MG63 (cell line): Measurements from ENCODE around the gene DLGAP4. TPM values are rescaled to one million over a fixed set of nuclear protein-coding genes. Genes with fewer than 3 reads are reported as not detected.
A peak's percentile ranks its signal among the peaks of the same experiment; 100 is the strongest.

ENCODE experiments used
- DNase-seq: peaks from one replicate; pipeline ENCODE4 v3.0.0-alpha.2; 2020
- H3K27me3 ChIP-seq: fragments of 250-450 bp; sonication (Bioruptor Pico); 2 replicates; pipeline ENCODE4 v1.5.1; 2020; ENCODE audit warnings: mild to moderate bottlenecking, moderate library complexity
- H3K36me3 ChIP-seq: fragments of 250-450 bp; sonication (Bioruptor Pico); 2 replicates; pipeline ENCODE4 v1.5.1; 2020; ENCODE audit warnings: mild to moderate bottlenecking, moderate library complexity
- H3K4me3 ChIP-seq: fragments of 250-450 bp; sonication (Bioruptor Pico); 2 replicates; pipeline ENCODE4 v1.5.1; 2020; ENCODE audit warnings: mild to moderate bottlenecking, moderate library complexity
- H3K9me3 ChIP-seq: fragments of 250-450 bp; sonication (Bioruptor Pico); 2 replicates; pipeline ENCODE4 v1.5.1; 2020; ENCODE audit warnings: mild to moderate bottlenecking, moderate library complexity
- total RNA-seq: library from RNA; depleted of rRNA; stranded (reverse); fragments of >200 nt; shearing (Covaris generic); gene quantifications from 2 replicates; pipeline ENCODE4 v1.2.3, GENCODE V29; 2014; ENCODE audit warnings: low replicate concordance

DLGAP4 gene
- total RNA-seq, 1 experiment from 2014 or later = 12.0 TPM

GRCh38 chr20:36491901-36492617 lies 185.9 kb downstream of the DLGAP4 start:
- H3K4me3 ChIP-seq = no peak overlapping the region
- H3K36me3 ChIP-seq = peaks cover 74% of the 10 kb centered on the region
- no peaks in the 10 kb centered on the region for H3K27me3 ChIP-seq
- DNase-seq = peak; percentile 50
- no peaks in the 10 kb centered on the region for H3K9me3 ChIP-seq

- DNase-seq = peak; percentile 31
- no peak overlapping the region for H3K4me3 ChIP-seq
- no peaks in the 10 kb centered on the region for H3K27me3 ChIP-seq
- peaks cover 79% of the 10 kb centered on the region for H3K36me3 ChIP-seq
- H3K9me3 ChIP-seq = no peaks in the 10 kb centered on the region
Measured at GRCh38 chr20:36493051-36493800, 187.1 kb downstream of the DLGAP4 start.

- H3K27me3 ChIP-seq = no peaks in the 10 kb centered on the region
- peaks cover 85% of the 10 kb centered on the region for H3K36me3 ChIP-seq
- peak; percentile 83 for DNase-seq
- H3K4me3 ChIP-seq = no peak overlapping the region
- no peaks in the 10 kb centered on the region for H3K9me3 ChIP-seq
Measured at GRCh38 chr20:36493801-36494114, 187.6 kb downstream of the DLGAP4 start.

- Histone ChIP-seq H3K27me3 (no peaks in the 10 kb centered on the region), H3K9me3 (no peaks in the 10 kb centered on the region), H3K4me3 (no peak overlapping the region), H3K36me3 (peaks cover 91% of the 10 kb centered on the region)
- no peak for DNase-seq
Measured at GRCh38 chr20:36496707-36497669, 190.8 kb downstream of the DLGAP4 start.

GRCh38 chr20:36497856-36498255 lies 191.7 kb downstream of the DLGAP4 start:
- Histone ChIP-seq H3K36me3 (peaks cover 83% of the 10 kb centered on the region), H3K9me3 (no peaks in the 10 kb centered on the region)
- DNase-seq = no peak

GRCh38 chr20:36498386-36499179 lies 192.4 kb downstream of the DLGAP4 start:
- H3K4me3 ChIP-seq = no peak overlapping the region
- DNase-seq = no peak
- H3K36me3 ChIP-seq = peaks cover 80% of the 10 kb centered on the region

More at GRCh38 chr20:36497856-36498255, 191.7 kb downstream of the DLGAP4 start:
- H3K4me3 ChIP-seq = no peak overlapping the region
- H3K27me3 ChIP-seq = no peaks in the 10 kb centered on the region

GRCh38 chr20:36499211-36499610 lies 193.1 kb downstream of the DLGAP4 start:
- DNase-seq = no peak
- peaks cover 81% of the 10 kb centered on the region for H3K36me3 ChIP-seq
- no peaks in the 10 kb centered on the region for H3K27me3 ChIP-seq
- no peaks in the 10 kb centered on the region for H3K9me3 ChIP-seq
- H3K4me3 ChIP-seq = no peak overlapping the region

More at GRCh38 chr20:36498386-36499179, 192.4 kb downstream of the DLGAP4 start:
- no peaks in the 10 kb centered on the region for H3K27me3 ChIP-seq
- H3K9me3 ChIP-seq = no peaks in the 10 kb centered on the region

GRCh38 chr20:36499723-36500501 lies 193.8 kb downstream of the DLGAP4 start:
- no peak for DNase-seq

GRCh38 chr20:36501367-36502006 lies 195.3 kb downstream of the DLGAP4 start:
- H3K27me3 ChIP-seq = no peaks in the 10 kb centered on the region
- H3K4me3 ChIP-seq = no peak overlapping the region
- peaks cover 74% of the 10 kb centered on the region for H3K36me3 ChIP-seq
- no peaks in the 10 kb centered on the region for H3K9me3 ChIP-seq
- DNase-seq = no peak

More at GRCh38 chr20:36499723-36500501, 193.8 kb downstream of the DLGAP4 start:
- H3K9me3 ChIP-seq = no peaks in the 10 kb centered on the region
- peaks cover 83% of the 10 kb centered on the region for H3K36me3 ChIP-seq
- H3K4me3 ChIP-seq = no peak overlapping the region
- H3K27me3 ChIP-seq = no peaks in the 10 kb centered on the region

- peaks cover 73% of the 10 kb centered on the region for H3K36me3 ChIP-seq
Measured at GRCh38 chr20:36504295-36504694, 198.2 kb downstream of the DLGAP4 start.

GRCh38 chr20:36506253-36506652 lies 200.1 kb downstream of the DLGAP4 start:
- peaks cover 67% of the 10 kb centered on the region for H3K36me3 ChIP-seq
- H3K4me3 ChIP-seq = no peak overlapping the region
- no peak for DNase-seq
- no peaks in the 10 kb centered on the region for H3K27me3 ChIP-seq
- no peaks in the 10 kb centered on the region for H3K9me3 ChIP-seq

More at GRCh38 chr20:36504295-36504694, 198.2 kb downstream of the DLGAP4 start:
- no peak for DNase-seq
- H3K27me3 ChIP-seq = no peaks in the 10 kb centered on the region
- no peaks in the 10 kb centered on the region for H3K9me3 ChIP-seq
- no peak overlapping the region for H3K4me3 ChIP-seq

- Histone ChIP-seq H3K36me3 (peaks cover 72% of the 10 kb centered on the region), H3K9me3 (no peaks in the 10 kb centered on the region), H3K4me3 (no peak overlapping the region), H3K27me3 (no peaks in the 10 kb centered on the region)
- DNase-seq = no peak
Measured at GRCh38 chr20:36507746-36508145, 201.6 kb downstream of the DLGAP4 start.

- H3K9me3 ChIP-seq = no peaks in the 10 kb centered on the region
- no peaks in the 10 kb centered on the region for H3K27me3 ChIP-seq
- H3K4me3 ChIP-seq = no peak overlapping the region
- H3K36me3 ChIP-seq = peaks cover 69% of the 10 kb centered on the region
- no peak for DNase-seq
Measured at GRCh38 chr20:36519012-36519719, 213.0 kb downstream of the DLGAP4 start.

GRCh38 chr20:36519944-36520343 lies 213.8 kb downstream of the DLGAP4 start:
- peaks cover 69% of the 10 kb centered on the region for H3K36me3 ChIP-seq
- H3K9me3 ChIP-seq = no peaks in the 10 kb centered on the region
- no peak for DNase-seq
- no peak overlapping the region for H3K4me3 ChIP-seq
- no peaks in the 10 kb centered on the region for H3K27me3 ChIP-seq
